Stomach (tissue), 9 donors: ENCODE data around the gene DUSP7. TPM values are rescaled to one million over a fixed set of nuclear protein-coding genes. Genes with fewer than 3 reads are reported as not detected.

Experiments
- DNase-seq, 2 donors: peaks; one replicate each; pipeline versions ENCODE4 v3.0.0 to v3.0.0-alpha.2; 2013 to 2019
- H3K27ac ChIP-seq, 5 donors: fragments of 200-600 bp in 4 of 5; sonication (generic) in 4 of 5; one replicate each; pipeline ENCODE4 v1.5.1; 2013 to 2019; ENCODE audit warnings: mild to moderate bottlenecking in 1 of 5, moderate library complexity in 1 of 5
- H3K27me3 ChIP-seq, 3 donors: fragments of 200-600 bp; sonication (generic); one replicate each; pipeline ENCODE4 v1.5.1; 2017 to 2019; ENCODE audit warnings: mixed run types in 1 of 3
- H3K36me3 ChIP-seq, 4 donors: fragments of 200-600 bp; sonication (generic); 1 replicate in 3 of 4; 2 replicates in 1 of 4; pipeline ENCODE4 v1.5.1; 2016 to 2019
- H3K4me1 ChIP-seq, 4 donors: fragments of 200-600 bp; sonication (generic); one replicate each; pipeline ENCODE4 v1.5.1; 2016 to 2019
- H3K4me3 ChIP-seq, 4 donors: fragments of 200-600 bp; sonication (generic) in 3 of 4; one replicate each; pipeline ENCODE4 v1.5.1; 2016 to 2019; ENCODE audit warnings: mild to moderate bottlenecking in 1 of 4
- H3K9me3 ChIP-seq, 4 donors: fragments of 200-600 bp; sonication (generic); one replicate each; pipeline ENCODE4 v1.5.1; 2016 to 2019
- EP300 ChIP-seq: sonication (generic); formaldehyde crosslinking; IDR thresholded peaks from one replicate; pipeline ENCODE4 v1.6.1; 2017; ENCODE audit warnings: antibody characterized with exemption
- POLR2A ChIP-seq, 4 donors: fragments of 450-650 bp; IDR thresholded peaks; one replicate each; pipeline ENCODE4 v1.6.1; 2016; ENCODE audit warnings: antibody characterized with exemption in 4 of 4, control low read depth in 2 of 4, mild to moderate bottlenecking in 1 of 4, moderate library complexity in 1 of 4
- POLR2AphosphoS5 ChIP-seq, 3 donors: sonication (generic); formaldehyde crosslinking; IDR thresholded peaks; one replicate each; pipeline ENCODE4 v1.6.1; 2016; ENCODE audit warnings: antibody characterized with exemption in 3 of 3
- WGBS, 5 donors: extraction: QIAGEN DNeasy Blood & Tissue Kit in 3 of 5; methylation state at CpG; one replicate each; pipeline versions ENCODE4 v1.1.5 to v1.1.7; 2013 to 2018; 5-methylcytosine and 5-hydroxymethylcytosine counted together
- intact Hi-C: fragments of 100-400 bp; cut with DNase I; formaldehyde crosslinking; loops from one replicate; pipeline ENCODE4 v1.15.1; 2023; ENCODE audit warnings: low total_unique reads
- polyA plus RNA-seq, 3 donors: library from polyadenylated mRNA; stranded (reverse); fragments of 200-250 nt; gene quantifications; one replicate each; pipeline ENCODE4 v1.2.3, GENCODE V29; 2013
- total RNA-seq, 5 donors: library from RNA; depleted of rRNA; stranded (reverse); fragments of >200 nt; gene quantifications; one replicate each; pipeline versions ENCODE4 v1.1.0 to v1.2.3, GENCODE V29; 2014 to 2016
- TF ChIP-seq, protein P1 (sequence below), 7 experiments: fragments of 450-650 bp in 4 of 7; fragments of 200-600 bp in 3 of 7; sonication (generic) in 3 of 7; IDR thresholded peaks; one replicate each; pipeline ENCODE4 v1.5.1; 2016 to 2019; ENCODE audit warnings: antibody characterized with exemption in 7 of 7, control low read depth in 2 of 7, mild to moderate bottlenecking in 1 of 7
- donor health status: healthy with polysubstance abuse.
- donor health status: Bipolar disorder and iron deficiency.
- donor health status: healthy.

The DUSP7 gene
- total and polyA plus RNA-seq, 8 donors, result 0.58 to 23.7 (median 5.0) TPM

DNA sequence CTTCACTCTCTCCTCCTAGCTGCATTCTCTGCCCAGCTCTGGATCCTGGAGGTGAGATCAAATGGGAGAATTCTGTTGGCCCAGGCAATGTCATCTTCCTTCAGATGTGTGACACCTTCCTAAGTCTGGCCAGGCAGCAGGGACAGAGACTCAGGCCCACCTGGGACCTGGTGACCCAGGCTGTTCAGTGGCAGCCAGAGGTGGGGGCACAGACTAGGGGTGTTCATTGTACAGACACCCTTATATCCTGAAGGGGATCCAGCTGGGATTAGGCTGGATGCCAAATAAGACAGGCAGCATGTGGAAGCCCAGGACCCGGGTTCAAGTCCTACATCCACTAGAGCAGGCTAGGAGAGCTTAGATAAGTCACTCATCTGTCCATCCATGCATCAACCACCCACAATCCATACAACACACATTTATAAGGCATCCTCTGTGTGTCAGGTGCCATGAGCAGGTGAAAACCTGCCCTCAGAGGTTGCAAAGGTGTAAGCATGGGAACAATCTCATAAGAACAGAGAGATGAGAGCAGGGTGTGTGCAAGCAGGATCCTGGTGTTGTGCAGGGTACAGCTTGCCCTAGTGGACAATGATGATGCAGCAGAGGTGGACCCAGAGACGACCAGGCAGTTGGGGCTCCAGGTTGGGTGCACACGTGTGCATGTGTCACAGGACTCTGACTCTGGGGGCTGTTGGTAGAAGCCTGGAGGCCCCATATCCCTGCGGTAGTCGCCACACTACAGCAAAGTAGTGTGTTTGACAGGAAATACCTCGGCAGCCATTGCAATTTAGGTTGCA, 42.4 kb downstream of the DUSP7 start:
- no peaks in the 10 kb centered on the region for H3K36me3 ChIP-seq
- DNase-seq, result no peak
- H3K27me3 ChIP-seq, result no peaks in the 10 kb centered on the region
- no peak overlapping the region for H3K27ac ChIP-seq
- TF ChIP-seq POLR2A (IDR thresholded peaks at IDR 0.05) (no peak), EP300 (no peak), POLR2AphosphoS5 (IDR thresholded peaks at IDR 0.05) (no peak)
- TF ChIP-seq, protein P1, sequence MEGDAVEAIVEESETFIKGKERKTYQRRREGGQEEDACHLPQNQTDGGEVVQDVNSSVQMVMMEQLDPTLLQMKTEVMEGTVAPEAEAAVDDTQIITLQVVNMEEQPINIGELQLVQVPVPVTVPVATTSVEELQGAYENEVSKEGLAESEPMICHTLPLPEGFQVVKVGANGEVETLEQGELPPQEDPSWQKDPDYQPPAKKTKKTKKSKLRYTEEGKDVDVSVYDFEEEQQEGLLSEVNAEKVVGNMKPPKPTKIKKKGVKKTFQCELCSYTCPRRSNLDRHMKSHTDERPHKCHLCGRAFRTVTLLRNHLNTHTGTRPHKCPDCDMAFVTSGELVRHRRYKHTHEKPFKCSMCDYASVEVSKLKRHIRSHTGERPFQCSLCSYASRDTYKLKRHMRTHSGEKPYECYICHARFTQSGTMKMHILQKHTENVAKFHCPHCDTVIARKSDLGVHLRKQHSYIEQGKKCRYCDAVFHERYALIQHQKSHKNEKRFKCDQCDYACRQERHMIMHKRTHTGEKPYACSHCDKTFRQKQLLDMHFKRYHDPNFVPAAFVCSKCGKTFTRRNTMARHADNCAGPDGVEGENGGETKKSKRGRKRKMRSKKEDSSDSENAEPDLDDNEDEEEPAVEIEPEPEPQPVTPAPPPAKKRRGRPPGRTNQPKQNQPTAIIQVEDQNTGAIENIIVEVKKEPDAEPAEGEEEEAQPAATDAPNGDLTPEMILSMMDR (IDR thresholded peaks at IDR 0.05), result no peak
- intact Hi-C loops, result loop anchor here (5.0 kb wide), 1 partner anchor 118 kb away; no protein-coding TSS in a partner anchor
- no peaks in the 10 kb centered on the region for H3K4me1 ChIP-seq
- H3K4me3 ChIP-seq, result no peak overlapping the region
- no peaks in the 10 kb centered on the region for H3K9me3 ChIP-seq
- 74 to 85% (median 79%) methylated on average over 6 of the region's 6 CpGs for WGBS, 5 donors

DNA sequence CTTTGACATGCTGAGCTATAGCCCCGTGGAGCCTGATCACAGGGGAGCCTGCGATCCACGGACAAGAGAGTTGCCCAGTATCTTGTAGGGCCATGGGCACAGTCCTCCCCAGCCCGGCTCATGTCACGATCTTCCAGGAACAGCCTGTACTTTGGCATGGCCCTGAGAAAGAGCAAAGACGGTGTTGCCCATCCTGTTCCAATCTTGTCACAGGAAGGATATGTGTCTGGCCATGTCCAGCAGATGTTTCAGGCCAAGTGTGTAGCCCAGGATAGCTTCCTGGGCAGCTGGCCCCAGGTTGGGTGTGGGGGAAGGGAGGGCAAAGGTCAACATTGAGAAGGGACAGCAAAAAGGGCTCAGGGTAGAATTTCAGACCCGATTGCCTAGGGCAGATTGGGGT, 43.7 kb downstream of the DUSP7 start:
- Histone ChIP-seq H3K27ac (no peak overlapping the region), H3K36me3 (no peaks in the 10 kb centered on the region), H3K4me1 (no peaks in the 10 kb centered on the region), H3K9me3 (no peaks in the 10 kb centered on the region), H3K27me3 (no peaks in the 10 kb centered on the region), H3K4me3 (no peak overlapping the region)
- TF ChIP-seq EP300 (no peak), POLR2AphosphoS5 (IDR thresholded peaks at IDR 0.05) (no peak), POLR2A (IDR thresholded peaks at IDR 0.05) (no peak)
- TF ChIP-seq, protein P1 (IDR thresholded peaks at IDR 0.05), result no peak
- DNase-seq, result no peak
- WGBS, 5 donors, result 68 to 81% (median 73%) methylated on average over 7 of the region's 7 CpGs
- intact Hi-C loops, result loop anchor here (5.0 kb wide), 1 partner anchor 120 kb away; no protein-coding TSS in a partner anchor

DNA sequence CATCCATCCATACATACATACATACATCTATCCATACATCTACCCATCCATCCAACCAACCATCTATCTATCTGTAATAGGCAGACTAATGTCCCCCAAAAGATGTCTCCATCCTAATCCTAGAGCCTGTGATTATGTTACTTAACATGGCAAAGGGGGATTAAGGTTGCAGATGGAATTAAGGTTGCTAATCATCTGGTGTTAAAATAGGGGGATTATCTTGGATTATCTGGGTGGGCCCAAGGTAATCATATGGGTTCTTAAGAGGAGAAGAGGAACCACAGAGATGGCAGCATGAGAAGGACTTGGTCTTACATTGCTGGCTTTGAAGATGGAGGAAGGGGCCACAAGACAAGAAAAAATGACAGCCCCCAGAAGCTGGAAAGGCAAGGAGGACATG, 45.9 kb downstream of the DUSP7 start:
- intact Hi-C loops, result loop anchor here (5.0 kb wide), 1 partner anchor 122 kb away; no protein-coding TSS in a partner anchor
- Histone ChIP-seq H3K27ac (no peak overlapping the region), H3K36me3 (no peaks in the 10 kb centered on the region), H3K4me3 (no peak overlapping the region), H3K4me1 (peaks cover 9 to 11% (median 9%) of the 10 kb centered on the region in 4 donors), H3K27me3 (no peaks in the 10 kb centered on the region), H3K9me3 (no peaks in the 10 kb centered on the region)
- TF ChIP-seq EP300 (no peak), POLR2AphosphoS5 (IDR thresholded peaks at IDR 0.05) (no peak), POLR2A (IDR thresholded peaks at IDR 0.05) (no peak)
- TF ChIP-seq, protein P1 (IDR thresholded peaks at IDR 0.05), result no peak
- DNase-seq, result no peak

DNA sequence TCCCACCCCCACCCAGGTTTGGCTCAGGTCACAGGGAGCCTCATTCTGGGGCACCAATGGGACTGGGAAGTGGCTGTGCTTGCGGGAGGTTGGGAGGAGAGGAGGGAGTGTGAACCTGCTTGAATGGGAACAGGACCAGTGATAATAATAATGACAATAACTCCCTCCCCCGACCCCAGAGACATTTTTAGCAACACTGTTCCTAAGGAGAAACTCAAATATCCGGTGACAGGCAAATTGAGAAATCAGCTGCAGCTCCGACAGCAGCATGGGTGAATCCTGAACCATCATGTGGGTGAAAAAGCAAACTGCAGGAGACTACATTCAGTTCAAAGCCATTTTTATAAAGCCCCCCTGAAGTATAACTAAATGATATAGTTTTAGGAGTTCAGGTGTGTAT, 49.1 kb downstream of the DUSP7 start:
- Histone ChIP-seq H3K9me3 (no peaks in the 10 kb centered on the region), H3K4me3 (no peak overlapping the region), H3K4me1 (peaks cover 14 to 17% (median 15%) of the 10 kb centered on the region in 4 donors), H3K27me3 (no peaks in the 10 kb centered on the region), H3K36me3 (no peaks in the 10 kb centered on the region), H3K27ac (no peak overlapping the region)
- DNase-seq, result no peak
- intact Hi-C loops, result no loop called here
- WGBS, 5 donors, result 46 to 74% (median 71%) methylated on average over 4 of the region's 4 CpGs
- no peak for TF ChIP-seq POLR2A (IDR thresholded peaks at IDR 0.05)
- no peak for TF ChIP-seq EP300
- no peak for TF ChIP-seq POLR2AphosphoS5 (IDR thresholded peaks at IDR 0.05)
- TF ChIP-seq, protein P1 (IDR thresholded peaks at IDR 0.05), result no peak
